Measurements from ENCODE around the gene ITCH.
"Not testable (repeated sequence)": the region's sequence is repeated elsewhere in the genome, so short reads cannot be mapped to it uniquely, and the experiment has no call there.

ITCH gene

GRCh38 chr20:34515484-34516246 is 152.6 kb downstream of the ITCH start:
- H3K9me3 ChIP-seq (ENCODE audit: low read depth, low read length), result no peaks in the 10 kb centered on the region
- TF ChIP-seq POLR2AphosphoS5 (IDR thresholded peaks at IDR 0.05; ENCODE audit: borderline replicate concordance, low read depth, low read length), result no peak
- no peak for TF ChIP-seq EZH2 (IDR thresholded peaks at IDR 0.05)
- peaks cover 4% of the 10 kb centered on the region; the same call in 1 of the 2 replicates for H3K36me3 ChIP-seq (ENCODE audit: insufficient read depth, low read length)
- H3K27ac ChIP-seq, result peak overlapping the region; percentile 52
- DNase-seq (ENCODE audit: low read depth, low spot score), result no peak
- H3K9ac ChIP-seq (ENCODE audit: insufficient read length), result peak overlapping the region; percentile 92
- peak overlapping the region; percentile 96 for H3K4me3 ChIP-seq

GRCh38 chr20:34516247-34517113 is 153.4 kb downstream of the ITCH start, which contains the start of gene DYNLRB1:
TSS of gene DYNLRB1 (plus strand) at chr20:34516422. CDS start at chr20:34516459, 37 bp downstream.
- H3K4me3 ChIP-seq, result peak within 1 kb of the TSS; percentile 96
- DNase-seq (ENCODE audit: low read depth, low spot score), result peak; percentile 87
- no peaks in the 10 kb centered on the region for H3K9me3 ChIP-seq (ENCODE audit: low read depth, low read length)
- no peak for TF ChIP-seq EZH2 (IDR thresholded peaks at IDR 0.05)
- peak; percentile 91 for TF ChIP-seq POLR2AphosphoS5 (IDR thresholded peaks at IDR 0.05; ENCODE audit: borderline replicate concordance, low read depth, low read length)
- no peak for TF ChIP-seq FOXP2 (optimal IDR thresholded peaks at IDR 0.05; ENCODE audit: control extremely low read depth, extremely low read length, insufficient read depth)
- H3K9ac ChIP-seq (ENCODE audit: insufficient read length), result peak within 1 kb of the TSS; percentile 92
- H3K27ac ChIP-seq, result peak within 1 kb of the TSS; percentile 52
- H3K36me3 ChIP-seq (ENCODE audit: insufficient read depth, low read length), result no peaks in the 10 kb centered on the region

GRCh38 chr20:34517114-34517505 is 154.0 kb downstream of the ITCH start:
- DNase-seq (ENCODE audit: low read depth, low spot score), result no peak
- peak overlapping the region; percentile 92 for H3K9ac ChIP-seq (ENCODE audit: insufficient read length)
- H3K36me3 ChIP-seq (ENCODE audit: insufficient read depth, low read length), result no peaks in the 10 kb centered on the region
- H3K4me3 ChIP-seq, result peak overlapping the region; percentile 96
- H3K9me3 ChIP-seq (ENCODE audit: low read depth, low read length), result no peaks in the 10 kb centered on the region
- no peak for TF ChIP-seq POLR2AphosphoS5 (IDR thresholded peaks at IDR 0.05; ENCODE audit: borderline replicate concordance, low read depth, low read length)
- TF ChIP-seq FOXP2 (optimal IDR thresholded peaks at IDR 0.05; ENCODE audit: control extremely low read depth, extremely low read length, insufficient read depth), result no peak
- no peak for TF ChIP-seq EZH2 (IDR thresholded peaks at IDR 0.05)
- H3K27ac ChIP-seq, result no peak overlapping the region

DNA sequence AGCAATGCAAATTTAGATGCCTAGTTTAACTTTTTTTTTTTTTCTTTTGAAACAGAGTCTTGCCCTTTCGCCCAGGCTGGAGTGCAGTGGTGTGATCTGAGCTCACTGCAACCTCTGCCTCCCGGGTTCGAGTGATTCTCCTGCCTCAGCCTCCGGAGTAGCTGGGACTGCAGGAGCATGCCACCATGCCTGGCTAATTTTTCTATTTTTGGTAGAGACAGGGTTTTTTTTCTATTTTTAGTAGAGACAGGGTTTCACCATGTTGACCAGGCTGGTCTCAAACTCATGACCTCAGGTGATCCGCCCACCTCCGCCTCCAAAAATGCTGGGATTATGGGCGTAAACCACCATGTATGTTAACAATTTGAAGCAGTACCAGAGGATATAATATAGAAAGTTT is 155.8 kb downstream of the ITCH start:
- not testable (repeated sequence) for H3K36me3 ChIP-seq (ENCODE audit: insufficient read depth, low read length); H3K9me3 ChIP-seq (ENCODE audit: low read depth, low read length); H3K27ac ChIP-seq; DNase-seq (ENCODE audit: low read depth, low spot score); H3K4me3 ChIP-seq; H3K9ac ChIP-seq (ENCODE audit: insufficient read length)

GRCh38 chr20:34519841-34520240 is 156.8 kb downstream of the ITCH start:
- not testable (repeated sequence) for H3K4me3 ChIP-seq; H3K9ac ChIP-seq (ENCODE audit: insufficient read length); H3K9me3 ChIP-seq (ENCODE audit: low read depth, low read length); H3K36me3 ChIP-seq (ENCODE audit: insufficient read depth, low read length); DNase-seq (ENCODE audit: low read depth, low spot score); H3K27ac ChIP-seq

DNA sequence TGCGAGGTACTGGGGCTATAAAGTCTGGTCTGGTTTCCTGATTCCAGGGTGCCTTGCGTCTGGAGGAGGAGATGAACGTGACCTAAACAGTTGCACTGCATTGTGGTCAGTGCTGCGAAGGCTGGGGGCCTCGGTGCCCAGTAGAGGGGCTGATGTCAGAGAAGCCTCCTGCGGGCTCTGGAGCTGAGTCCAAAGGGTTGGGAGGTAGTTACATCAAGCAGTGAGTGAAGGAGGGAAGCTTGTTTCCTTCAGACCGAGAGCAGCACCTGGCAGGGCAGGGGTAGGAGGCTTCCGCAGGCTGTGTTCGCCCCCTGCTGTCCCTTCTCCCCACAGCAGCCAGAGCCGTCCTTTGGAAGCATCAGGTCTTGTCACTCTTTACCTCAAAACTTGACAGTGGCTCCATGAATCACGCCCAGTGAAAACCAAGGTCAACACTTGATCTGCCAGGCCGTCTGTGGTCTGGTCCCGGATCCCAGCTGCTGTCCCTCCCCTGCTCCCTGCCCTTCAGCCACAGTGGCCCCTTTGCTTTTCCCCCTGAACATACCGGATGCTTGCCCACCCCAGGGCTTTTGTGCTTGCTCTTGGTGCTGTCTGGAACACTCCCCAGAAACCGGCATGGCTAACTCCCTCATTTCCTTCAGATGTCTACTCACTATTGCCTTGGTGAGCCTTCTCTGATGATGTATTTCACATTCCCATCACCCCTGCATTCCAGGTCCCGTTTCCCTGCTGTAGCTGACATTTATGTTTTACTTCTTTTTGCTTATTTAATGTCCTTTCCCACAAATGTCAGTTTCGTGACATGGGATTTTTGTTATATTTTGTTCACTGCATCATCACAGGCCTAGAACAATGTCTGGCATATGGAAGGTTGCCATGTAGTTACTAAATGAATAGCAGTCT is 160.1 kb downstream of the ITCH start:
- no peak overlapping the region for H3K9ac ChIP-seq (ENCODE audit: insufficient read length)
- no peak for DNase-seq (ENCODE audit: low read depth, low spot score)
- H3K27ac ChIP-seq, result no peak overlapping the region
- H3K9me3 ChIP-seq (ENCODE audit: low read depth, low read length), result no peaks in the 10 kb centered on the region
- H3K36me3 ChIP-seq (ENCODE audit: insufficient read depth, low read length), result peaks cover 18% of the 10 kb centered on the region; the same call in 1 of the 2 replicates
- TF ChIP-seq EZH2 (IDR thresholded peaks at IDR 0.05) (no peak), POLR2AphosphoS5 (IDR thresholded peaks at IDR 0.05; ENCODE audit: borderline replicate concordance, low read depth, low read length) (no peak), FOXP2 (optimal IDR thresholded peaks at IDR 0.05; ENCODE audit: control extremely low read depth, extremely low read length, insufficient read depth) (no peak)
- no peak overlapping the region for H3K4me3 ChIP-seq

DNA sequence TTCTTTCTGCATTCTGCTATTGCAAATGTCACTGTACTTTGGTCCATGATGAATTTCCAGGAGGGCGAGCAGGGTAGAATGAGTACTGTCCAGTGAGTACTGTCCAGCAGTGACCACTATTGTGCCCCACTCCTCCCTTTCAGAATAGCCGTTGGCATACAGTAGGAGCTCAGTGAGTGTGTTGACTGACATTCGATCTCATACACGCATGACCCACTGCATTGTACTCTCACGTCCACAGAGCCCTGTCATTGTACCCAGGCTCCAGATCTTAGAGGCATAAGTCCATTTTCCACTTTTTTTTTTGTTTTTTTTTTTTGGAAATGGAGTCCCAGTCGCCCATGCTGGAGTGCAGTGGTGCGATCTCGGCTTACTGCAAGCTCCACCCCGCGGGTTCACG is 161.4 kb downstream of the ITCH start:
- H3K9me3 ChIP-seq (ENCODE audit: low read depth, low read length), result no peaks in the 10 kb centered on the region
- H3K36me3 ChIP-seq (ENCODE audit: insufficient read depth, low read length), result peaks cover 30% of the 10 kb centered on the region; the same call in 1 of the 2 replicates
- TF ChIP-seq EZH2 (IDR thresholded peaks at IDR 0.05), result no peak
- TF ChIP-seq POLR2AphosphoS5 (IDR thresholded peaks at IDR 0.05; ENCODE audit: borderline replicate concordance, low read depth, low read length), result no peak
- TF ChIP-seq FOXP2 (optimal IDR thresholded peaks at IDR 0.05; ENCODE audit: control extremely low read depth, extremely low read length, insufficient read depth), result no peak
- H3K27ac ChIP-seq, result no peak overlapping the region
- H3K9ac ChIP-seq (ENCODE audit: insufficient read length), result no peak overlapping the region
- no peak overlapping the region for H3K4me3 ChIP-seq
- DNase-seq (ENCODE audit: low read depth, low spot score), result no peak

GRCh38 chr20:34525342-34525708 is 162.3 kb downstream of the ITCH start:
- H3K27ac ChIP-seq, result no peak overlapping the region
- no peak overlapping the region for H3K4me3 ChIP-seq
- H3K9ac ChIP-seq (ENCODE audit: insufficient read length), result no peak overlapping the region
- TF ChIP-seq FOXP2 (optimal IDR thresholded peaks at IDR 0.05; ENCODE audit: control extremely low read depth, extremely low read length, insufficient read depth) (no peak), EZH2 (IDR thresholded peaks at IDR 0.05) (no peak), POLR2AphosphoS5 (IDR thresholded peaks at IDR 0.05; ENCODE audit: borderline replicate concordance, low read depth, low read length) (no peak)
- peaks cover 38% of the 10 kb centered on the region; the same call in 1 of the 2 replicates for H3K36me3 ChIP-seq (ENCODE audit: insufficient read depth, low read length)
- no peaks in the 10 kb centered on the region for H3K9me3 ChIP-seq (ENCODE audit: low read depth, low read length)
- no peak for DNase-seq (ENCODE audit: low read depth, low spot score)

Measured in SK-N-MC (cell line).